HCT116 (cell line): ENCODE measurements around the gene GKN1.

Experiments used
- CEBPB ChIP-seq: IDR thresholded peaks from 2 replicates; pipeline ENCODE4 v1.6.1; 2012; ENCODE audit warnings: low read depth
- CTCF ChIP-seq, 3 experiments: fragments of 200-600 bp in 1 of 3; sonication (generic) in 1 of 3; IDR thresholded peaks in 2 of 3; conservative IDR thresholded peaks in 1 of 3; 2 replicates each; pipeline ENCODE4 v1.5.1; 2012 to 2017; ENCODE audit warnings: low read depth in 2 of 3, low read length in 2 of 3, antibody characterized with exemption in 1 of 3, borderline replicate concordance in 1 of 3, control low read depth in 1 of 3, mild to moderate bottlenecking in 1 of 3, mixed read lengths in 1 of 3, mixed run types in 1 of 3, moderate library complexity in 1 of 3; ENCODE audit not compliant: insufficient read depth in 1 of 3
- EZH2 ChIP-seq: fragments of 200-600 bp; sonication (generic); IDR thresholded peaks from 2 replicates; pipeline ENCODE4 v1.6.1; 2017; ENCODE audit warnings: antibody characterized with exemption, mixed run types
- EZH2phosphoT487 ChIP-seq: fragments of 200-600 bp; IDR thresholded peaks from 2 replicates; pipeline ENCODE4 v1.6.1; 2018; ENCODE audit warnings: antibody characterized with exemption, borderline replicate concordance
- MAX ChIP-seq: IDR thresholded peaks from 2 replicates; pipeline ENCODE4 v1.6.1; 2012
- POLR2A ChIP-seq: IDR thresholded peaks from 2 replicates; pipeline ENCODE4 v1.7.0; 2011; ENCODE audit warnings: borderline replicate concordance; ENCODE audit not compliant: insufficient read depth, insufficient read length; ENCODE audit errors: extremely low read depth
- POLR2AphosphoS5 ChIP-seq: IDR thresholded peaks from 2 replicates; pipeline ENCODE4 v1.6.1; 2011; ENCODE audit warnings: mild to moderate bottlenecking, low read depth, low read length, moderate library complexity
- RAD21 ChIP-seq: IDR thresholded peaks from 2 replicates; pipeline ENCODE4 v1.6.1; 2012; ENCODE audit warnings: low read depth, mild to moderate bottlenecking
- REST ChIP-seq: IDR thresholded peaks from 2 replicates; pipeline ENCODE4 v1.6.1; 2012; ENCODE audit warnings: low read depth
- SIN3A ChIP-seq: IDR thresholded peaks from 2 replicates; pipeline ENCODE4 v1.6.1; 2012; ENCODE audit warnings: low read depth
- TCF7L2 ChIP-seq: IDR thresholded peaks from 2 replicates; pipeline ENCODE4 v1.7.0; 2011; ENCODE audit warnings: borderline replicate concordance, inconsistent platforms; ENCODE audit not compliant: insufficient read depth, insufficient read length; ENCODE audit errors: extremely low read depth
- YY1 ChIP-seq: IDR thresholded peaks from 2 replicates; pipeline ENCODE4 v1.6.1; 2011; ENCODE audit warnings: low read length, low read depth, moderate library complexity, mild to moderate bottlenecking; ENCODE audit not compliant: insufficient replicate concordance; ENCODE audit errors: extremely low read depth
- ZNF274 ChIP-seq: fragments of 200-500 bp; sonication (Bioruptor generic); IDR thresholded peaks from 2 replicates; pipeline ENCODE4 v1.6.1; 2014; ENCODE audit warnings: mild to moderate bottlenecking, low read depth, low read length, inconsistent platforms

DNA sequence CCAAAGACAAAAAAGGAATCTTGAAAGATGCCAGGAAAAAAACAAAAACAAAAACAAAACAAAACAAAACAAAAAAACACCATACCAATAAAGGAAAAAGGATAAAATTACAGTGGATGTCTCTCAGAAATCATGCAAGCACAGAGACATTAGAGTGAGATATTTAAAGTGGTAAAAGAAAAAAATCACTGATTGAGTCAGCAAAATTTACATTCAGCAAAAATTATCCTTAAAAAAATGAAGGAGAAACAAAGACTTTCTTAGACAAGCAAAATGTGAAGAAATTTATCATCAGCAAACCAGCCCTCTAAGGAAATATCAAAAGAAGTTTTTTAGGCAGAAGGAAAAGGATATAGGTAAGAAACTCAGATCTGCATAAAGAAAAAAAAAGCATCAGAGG, 10.2 kb upstream of the GKN1 start:
- TF ChIP-seq CEBPB (no peak), CTCF (IDR thresholded peaks at IDR 0.05 in 2 of 3, conservative IDR thresholded peaks at IDR 0.05 in 1 of 3; ENCODE audit: borderline replicate concordance in 1 of 3, insufficient read depth in 1 of 3, low read depth in 2 of 3, low read length in 2 of 3) (no peak), MAX (no peak), POLR2A (no peak), YY1 (no peak), EZH2phosphoT487 (no peak), EZH2 (no peak), ZNF274 (no peak), SIN3A (no peak), RAD21 (no peak), TCF7L2 (no peak), REST (no peak), POLR2AphosphoS5 (no peak)
